HG03521 (cell line): Measurements from ENCODE around the gene ZCCHC14.

ENCODE experiments used
- ATAC-seq: cut with Tn5 transposase; IDR thresholded peaks from one replicate; pipeline ENCODE4 v1.9.1; 2021; ENCODE audit warnings: mild to moderate bottlenecking, moderate library complexity; ENCODE audit not compliant: unreplicated experiment

Gene ZCCHC14

DNA sequence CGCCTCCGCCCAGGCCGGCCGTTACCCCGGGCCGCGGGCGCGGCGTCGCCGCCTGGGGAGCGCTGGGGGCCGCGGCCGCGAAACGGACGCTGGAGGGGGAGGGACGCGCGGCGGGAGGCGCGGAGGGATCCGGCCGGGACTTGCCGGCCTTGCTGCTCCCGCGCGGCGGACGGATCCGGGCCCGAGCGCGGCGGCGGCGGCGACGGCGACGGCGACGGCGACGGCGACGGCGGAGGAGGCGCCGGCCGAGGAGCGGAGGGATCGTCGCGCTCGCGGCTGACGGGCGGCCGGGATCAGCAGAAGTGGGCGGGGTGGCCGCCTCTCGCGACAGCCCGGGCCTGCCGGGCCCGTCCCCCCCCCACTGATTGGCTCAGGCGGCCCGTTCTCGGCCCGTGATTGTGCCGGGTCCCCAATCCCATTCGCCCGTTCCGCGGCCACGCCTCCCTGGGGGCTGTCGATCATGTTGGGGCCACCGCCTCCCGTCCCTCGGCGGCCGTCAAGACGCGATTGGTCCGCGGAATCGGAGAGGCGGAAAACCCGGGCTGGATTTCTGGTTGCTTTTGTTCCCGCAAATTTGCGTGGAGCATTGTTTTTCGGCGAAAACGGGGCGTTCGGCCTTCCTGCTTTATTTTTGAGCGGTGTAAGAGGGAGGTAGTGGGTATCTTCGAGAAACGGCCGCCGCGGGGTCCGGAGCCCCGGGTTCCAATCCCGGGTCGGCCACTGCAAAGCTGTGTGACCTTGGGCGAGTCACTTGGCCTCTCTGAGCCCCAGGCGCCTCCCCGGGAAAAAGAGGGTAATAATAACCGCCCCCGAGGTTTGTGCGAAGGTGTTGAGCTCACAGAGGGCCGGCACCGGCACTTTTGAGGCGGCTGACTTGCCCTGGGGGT lies at the start of gene ZCCHC14:
TSS of gene ZCCHC14 (minus strand) at position 304 of the 887 bp plus-strand sequence. CDS start 786 bp downstream, outside the sequence.
- peak; percentile 84 for ATAC-seq

DNA sequence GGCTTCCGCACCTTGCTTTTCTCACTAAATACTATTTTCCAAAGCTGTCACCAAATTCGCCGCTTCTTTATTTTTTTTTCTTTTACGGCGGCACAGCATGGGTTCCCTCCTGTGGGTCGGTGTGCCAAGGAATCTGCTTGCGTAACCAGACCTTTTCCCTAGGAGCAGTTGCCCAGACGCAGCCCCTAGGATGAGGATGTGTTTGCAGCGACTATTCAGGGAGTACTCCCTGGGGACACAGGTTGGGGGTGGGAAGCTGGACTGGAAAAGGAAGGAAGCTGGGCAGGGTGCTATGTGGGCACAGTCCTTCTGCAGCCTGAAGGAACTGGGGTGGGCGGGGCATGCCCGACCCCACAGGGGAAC lies 49.0 kb upstream of the ZCCHC14 start:
- ATAC-seq: no peak

GRCh38 chr16:87541147-87541871 lies 48.5 kb upstream of the ZCCHC14 start:
- no peak for ATAC-seq

GRCh38 chr16:87540897-87541146 lies 48.0 kb upstream of the ZCCHC14 start:
- ATAC-seq: no peak

- ATAC-seq: no peak
Observed at GRCh38 chr16:87540072-87540896, 47.5 kb upstream of the ZCCHC14 start.

DNA sequence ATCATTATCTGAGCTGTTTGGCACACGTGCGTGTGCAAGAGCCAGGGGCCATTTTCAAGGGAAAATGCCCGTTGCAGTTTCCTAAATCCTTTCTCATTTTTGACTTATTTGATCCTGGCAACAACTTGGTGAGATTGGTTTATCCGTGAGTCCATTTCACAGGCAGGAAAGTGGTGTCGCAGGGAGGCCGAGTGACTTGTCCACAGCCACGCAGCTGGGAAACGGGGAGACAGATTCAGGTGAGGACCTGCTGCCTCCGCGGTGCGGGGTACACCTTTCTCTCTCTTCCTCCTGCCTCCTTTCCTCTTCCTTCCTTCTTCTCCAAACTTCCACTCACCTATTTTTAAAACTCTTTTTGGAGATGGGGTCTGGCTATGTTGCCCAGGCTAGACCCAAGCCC lies 46.3 kb upstream of the ZCCHC14 start:
- ATAC-seq: no peak

DNA sequence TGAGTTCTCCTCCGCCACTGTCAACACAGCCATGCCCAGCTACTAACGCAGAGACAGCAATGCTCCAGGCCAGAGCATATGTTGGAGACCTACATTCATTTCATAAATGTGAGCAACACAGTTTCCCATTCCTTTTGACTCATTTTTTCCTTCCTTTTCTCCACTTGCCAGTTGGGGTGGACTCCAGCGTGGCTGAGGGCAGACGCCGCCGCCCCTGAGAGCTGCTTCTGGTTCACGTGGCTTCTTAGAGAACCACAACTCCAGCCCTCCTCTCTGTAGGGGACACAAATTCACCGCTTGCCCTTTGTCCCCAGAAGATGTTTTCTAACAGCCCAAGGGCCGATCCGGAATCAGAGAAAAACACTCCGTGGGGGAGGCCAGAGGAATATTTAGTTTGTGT lies 45.8 kb upstream of the ZCCHC14 start:
- ATAC-seq: no peak

DNA sequence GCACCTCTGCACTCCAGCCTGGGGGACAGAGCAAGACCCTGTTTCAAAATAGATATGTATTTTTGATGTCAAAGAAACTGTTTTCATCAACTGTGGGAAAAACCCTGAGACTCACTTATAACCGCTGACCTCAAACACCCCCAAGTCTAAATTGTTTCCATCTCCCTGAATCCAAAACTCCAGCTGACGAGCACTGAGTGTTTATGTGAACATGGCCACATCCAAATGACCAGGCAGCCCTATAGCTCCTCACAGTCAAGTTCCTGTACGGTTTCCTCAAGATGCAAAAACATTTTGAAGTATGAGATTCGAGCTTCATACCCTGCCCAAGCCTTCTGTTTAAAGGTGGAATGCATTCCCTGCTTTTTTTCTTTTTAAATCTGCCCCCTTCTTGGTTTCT lies 45.3 kb upstream of the ZCCHC14 start:
- ATAC-seq: no peak

DNA sequence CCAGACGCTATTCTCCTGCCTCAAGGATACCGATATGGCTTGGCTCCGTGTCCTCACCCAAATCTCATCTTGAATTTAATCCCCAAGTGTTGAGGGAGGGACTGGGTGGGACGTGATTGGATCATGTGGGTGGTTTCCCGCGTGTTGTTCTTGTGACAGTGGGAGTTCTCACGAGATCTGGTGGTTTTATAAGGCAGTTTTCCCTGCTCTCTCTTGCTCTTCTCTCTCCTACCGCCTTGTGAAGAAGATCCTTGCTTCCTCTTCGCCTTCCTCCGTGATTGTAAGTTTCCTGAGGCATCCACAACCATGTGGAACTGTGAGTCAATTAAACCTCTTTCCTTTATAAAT lies 43.9 kb upstream of the ZCCHC14 start:
- ATAC-seq: no peak

GRCh38 chr16:87535855-87536794 lies 43.3 kb upstream of the ZCCHC14 start:
- no peak for ATAC-seq

DNA sequence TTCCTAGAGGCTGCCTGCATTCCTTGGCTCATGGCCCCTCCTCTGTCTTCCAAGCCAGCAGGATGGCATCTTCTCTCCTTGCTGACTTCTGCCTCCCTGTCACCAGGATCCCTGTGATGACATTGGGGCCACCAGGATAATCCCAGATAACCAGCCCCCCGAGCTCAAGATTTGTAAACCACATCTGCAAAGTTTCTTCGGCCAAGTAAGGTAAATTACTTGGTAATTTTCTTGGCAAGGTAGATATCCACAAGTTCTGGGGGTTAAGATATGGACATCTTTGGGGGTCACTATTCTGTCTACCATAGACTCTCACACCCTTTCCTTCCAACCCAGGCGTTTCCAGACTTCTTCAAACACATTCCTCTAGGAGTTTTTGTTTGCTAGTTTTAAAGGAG lies 42.6 kb upstream of the ZCCHC14 start:
- no peak for ATAC-seq

DNA sequence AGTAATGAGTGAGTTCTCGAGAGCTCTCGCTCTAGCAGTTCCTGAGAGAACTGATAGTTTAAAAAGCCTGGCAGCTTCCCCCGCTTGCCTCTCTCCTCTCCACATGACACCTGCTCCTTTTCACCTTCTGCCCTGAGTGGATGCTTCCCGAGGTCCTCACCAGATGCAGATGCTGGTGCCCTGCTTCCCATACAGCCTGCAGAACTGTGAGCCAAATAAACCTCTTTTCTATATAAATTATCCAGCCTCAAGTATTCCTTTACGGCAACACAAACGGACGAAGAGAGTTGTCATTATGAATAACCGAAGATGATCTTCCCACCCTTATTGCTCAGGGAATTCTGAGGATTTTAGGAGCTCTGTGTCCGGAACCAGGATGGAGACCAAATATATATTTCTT lies 41.9 kb upstream of the ZCCHC14 start:
- ATAC-seq: no peak

DNA sequence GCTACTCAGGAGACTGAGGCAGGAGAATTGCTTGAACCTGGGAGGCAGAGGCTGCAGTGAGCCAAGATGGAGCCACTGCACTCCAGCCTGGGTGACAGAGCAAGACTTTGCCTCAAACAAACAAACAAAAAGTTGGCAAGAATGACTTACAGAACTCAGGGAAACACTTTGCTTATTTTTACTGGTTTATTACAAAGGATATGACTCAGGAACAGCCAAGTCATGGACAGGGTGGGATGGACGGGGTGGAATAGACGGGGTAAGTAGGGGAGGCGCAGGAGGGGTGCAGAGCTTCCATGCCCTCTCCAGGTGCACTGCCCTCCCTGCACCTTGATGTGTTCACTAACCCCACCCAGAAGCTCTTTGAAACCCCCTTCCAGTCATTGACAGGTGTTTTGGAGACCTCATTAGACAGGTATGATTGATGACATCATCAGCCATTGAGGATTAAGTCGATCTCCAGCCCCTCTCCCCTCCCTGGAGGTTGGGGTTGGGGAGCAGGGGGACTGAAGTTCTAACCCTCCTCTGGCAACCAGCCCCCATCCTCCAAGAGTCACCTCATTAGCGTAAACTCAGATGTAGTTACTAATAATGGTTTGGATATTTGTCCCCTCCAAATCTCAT lies 41.3 kb upstream of the ZCCHC14 start:
- no peak for ATAC-seq

GRCh38 chr16:87533061-87533460 lies 40.2 kb upstream of the ZCCHC14 start:
- no peak for ATAC-seq

- ATAC-seq: no peak
Observed at GRCh38 chr16:87531418-87531817, 38.6 kb upstream of the ZCCHC14 start.

- ATAC-seq: no peak
Observed at GRCh38 chr16:87528690-87529579, 36.1 kb upstream of the ZCCHC14 start.

DNA sequence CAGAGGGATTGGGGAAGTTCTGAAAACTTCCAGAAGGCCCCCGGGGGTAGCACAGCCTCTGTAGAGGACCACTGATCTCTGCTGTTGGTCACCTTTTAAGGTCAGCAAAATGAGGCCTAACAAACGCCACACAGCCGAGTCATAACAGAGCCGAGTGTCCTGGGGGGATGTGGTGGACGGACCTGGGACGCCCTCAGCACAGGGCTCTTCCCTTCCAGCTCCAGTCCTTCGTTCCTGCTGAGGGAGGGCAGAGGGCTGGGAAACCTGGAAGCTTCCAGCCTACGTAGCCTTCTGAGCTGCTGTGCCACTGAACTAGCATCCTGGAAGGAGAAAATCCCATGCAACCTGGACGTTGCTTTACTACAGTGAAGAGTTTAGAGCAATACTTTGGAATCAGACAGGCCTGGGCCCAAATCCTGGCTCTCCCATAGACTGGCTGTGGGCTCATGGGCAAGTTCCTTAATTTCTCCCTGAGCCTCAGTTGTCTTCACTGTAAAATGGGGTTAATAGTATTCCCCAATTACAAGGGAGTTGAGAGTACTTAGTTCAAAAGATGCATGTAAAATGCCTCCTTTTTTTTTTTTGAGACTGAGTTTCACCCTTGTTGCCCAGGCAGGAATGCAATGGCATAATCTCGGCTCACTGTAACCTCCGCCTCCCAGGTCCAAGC lies 34.4 kb upstream of the ZCCHC14 start:
- ATAC-seq: no peak

DNA sequence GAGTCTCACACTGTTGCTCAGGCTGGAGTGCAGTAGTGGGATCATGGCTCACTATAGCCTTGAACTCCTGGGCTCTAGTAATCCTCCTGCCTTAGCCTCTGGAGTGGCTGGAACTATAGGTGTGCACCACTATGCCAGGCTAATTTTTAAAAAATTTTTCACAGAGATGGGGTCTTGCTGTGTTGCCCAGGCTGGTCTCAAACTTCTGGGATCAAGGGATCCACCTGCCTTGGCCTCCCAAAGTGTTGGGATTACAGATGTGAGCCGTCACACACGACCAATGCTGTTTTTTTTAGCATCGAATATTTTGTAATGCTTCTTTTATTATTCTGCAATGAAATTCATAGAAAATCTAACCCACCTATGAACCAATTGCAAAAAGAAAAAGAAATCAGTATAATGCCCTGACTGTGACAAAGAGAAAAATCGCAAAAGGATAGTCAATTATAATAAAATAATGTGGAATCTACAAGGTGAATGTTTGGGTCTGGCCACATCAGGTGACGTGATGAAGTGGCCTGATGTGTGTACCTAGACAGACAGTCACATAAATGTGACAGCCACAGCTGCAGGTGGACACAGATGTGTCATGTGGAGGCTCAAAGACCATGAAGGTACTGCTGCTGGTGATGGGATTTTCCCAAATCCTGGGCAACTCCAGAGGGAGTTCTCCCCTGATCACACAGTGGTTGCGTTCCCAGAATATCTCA lies 33.6 kb upstream of the ZCCHC14 start:
- no peak for ATAC-seq
